SK-N-SH (cell line): ENCODE data around the gene RAB30. TPM values are rescaled to one million over a fixed set of nuclear protein-coding genes. Genes with fewer than 3 reads are reported as not detected.

Source experiments
- CTCF ChIA-PET: fragments of 300-600, 350-600 bp; formaldehyde crosslinking; extraction: SDS; loops from one replicate; lab custom pipeline; 2021; lab: Yijun Ruan, JAX
- POLR2A ChIA-PET: fragments of 350-600 bp; sonication (Branson Sonifier 250); formaldehyde crosslinking; extraction: SDS; loops from one replicate; lab custom pipeline; 2020; ENCODE audit warnings: antibody characterized with exemption, inconsistent platforms; lab: Yijun Ruan, JAX
- DNase-seq: peaks from one replicate; pipeline ENCODE4 v3.0.0; 2012
- H2AFZ ChIP-seq: fragments of 200-600 bp; sonication (generic); 2 replicates; pipeline ENCODE4 v1.8.1; 2016; ENCODE audit warnings: antibody characterized with exemption, mild to moderate bottlenecking, low read depth
- H3F3A ChIP-seq: fragments of 200-600 bp; sonication (generic); replicated peaks from 2 replicates; pipeline ENCODE3; 2016; ENCODE audit warnings: antibody characterized with exemption, mild to moderate bottlenecking; ENCODE audit not compliant: insufficient read depth
- H3K27ac ChIP-seq, 2 experiments: fragments of 200-500 bp in 1 of 2; fragments of 200-600 bp in 1 of 2; sonication (Bioruptor generic) in 1 of 2; sonication (generic), shearing (Covaris generic) in 1 of 2; 2 replicates each; pipeline versions ENCODE4 v1.5.1 to v1.6.1; 2014 to 2016; ENCODE audit warnings: low read depth in 2 of 2, inconsistent platforms in 1 of 2, low read length in 1 of 2, mild to moderate bottlenecking in 1 of 2, mixed read lengths in 1 of 2
- H3K27me3 ChIP-seq: fragments of 200-600 bp; sonication (generic), shearing (Covaris generic); 2 replicates; pipeline ENCODE4 v1.6.1; 2016; ENCODE audit warnings: mixed run types; ENCODE audit not compliant: insufficient read depth
- H3K36me3 ChIP-seq, 2 experiments: fragments of 200-500 bp in 1 of 2; fragments of 200-600 bp in 1 of 2; sonication (Bioruptor generic) in 1 of 2; sonication (generic) in 1 of 2; replicated peaks in 1 of 2; 2 replicates each; pipeline versions ENCODE3 to v1.5.1; 2014 to 2016; ENCODE audit warnings: low read length in 1 of 2, mild to moderate bottlenecking in 1 of 2; ENCODE audit not compliant: insufficient read depth in 2 of 2, control insufficient read depth in 1 of 2
- H3K4me1 ChIP-seq, 2 experiments: fragments of 200-500 bp in 1 of 2; fragments of 200-600 bp in 1 of 2; sonication (Bioruptor generic) in 1 of 2; sonication (generic), shearing (Covaris generic) in 1 of 2; 2 replicates each; pipeline versions ENCODE4 v1.5.1 to v1.6.1; 2014 to 2016; ENCODE audit warnings: low read depth in 1 of 2, low read length in 1 of 2, mixed run types in 1 of 2; ENCODE audit not compliant: insufficient read depth in 2 of 2, control insufficient read depth in 1 of 2
- H3K4me2 ChIP-seq: fragments of 200-600 bp; sonication (generic), shearing (Covaris generic); 2 replicates; pipeline ENCODE4 v1.6.1; 2017; ENCODE audit warnings: mixed run types
- H3K4me3 ChIP-seq, 2 experiments: fragments of 200-500 bp in 1 of 2; fragments of 200-600 bp in 1 of 2; sonication (Bioruptor generic) in 1 of 2; sonication (generic), shearing (Covaris generic) in 1 of 2; 2 replicates each; pipeline versions ENCODE4 v1.5.1 to v1.8.1; 2014 to 2016; ENCODE audit warnings: low read depth in 2 of 2, inconsistent platforms in 1 of 2, low read length in 1 of 2, mild to moderate bottlenecking in 1 of 2, mixed read lengths in 1 of 2, moderate library complexity in 1 of 2
- H3K79me2 ChIP-seq: fragments of 200-600 bp; sonication (generic); 2 replicates; pipeline ENCODE4 v1.8.1; 2017; ENCODE audit warnings: mild to moderate bottlenecking; ENCODE audit not compliant: insufficient read depth
- H3K9ac ChIP-seq: fragments of 200-600 bp; sonication (generic); 2 replicates; pipeline ENCODE4 v1.6.1; 2017; ENCODE audit warnings: mixed run types
- H3K9me2 ChIP-seq: fragments of 200-600 bp; sonication (generic); 2 replicates; pipeline ENCODE4 v1.6.1; 2017; ENCODE audit warnings: mixed run types
- H3K9me3 ChIP-seq: fragments of 200-600 bp; sonication (generic); 2 replicates; pipeline ENCODE4 v1.6.1; 2017; ENCODE audit warnings: mixed run types, mild to moderate bottlenecking, moderate library complexity
- H4K20me1 ChIP-seq: fragments of 200-600 bp; sonication (generic); 2 replicates; pipeline ENCODE4 v1.6.1; 2017; ENCODE audit warnings: mild to moderate bottlenecking, mixed run types; ENCODE audit not compliant: insufficient read depth
- ELF1 ChIP-seq: IDR thresholded peaks from 2 replicates; pipeline ENCODE4 v1.4.0; 2012
- GABPA ChIP-seq: IDR thresholded peaks from 2 replicates; pipeline ENCODE4 v1.4.0; 2012; ENCODE audit warnings: low read depth, mild to moderate bottlenecking
- MEF2A ChIP-seq: IDR thresholded peaks from 2 replicates; pipeline ENCODE4 v1.4.0; 2012; ENCODE audit warnings: low read depth, borderline replicate concordance
- MXI1 ChIP-seq: IDR thresholded peaks from 2 replicates; pipeline ENCODE4 v1.6.1; 2012; ENCODE audit warnings: mild to moderate bottlenecking, low read depth, low read length, improper control_type of control experiment
- RAD21 ChIP-seq: IDR thresholded peaks from 2 replicates; pipeline ENCODE4 v1.6.1; 2012; ENCODE audit warnings: mild to moderate bottlenecking, low read length
- RCOR1 ChIP-seq: fragments of 150-350 bp; IDR thresholded peaks from 2 replicates; pipeline ENCODE4 v1.6.1; 2017; ENCODE audit warnings: antibody characterized with exemption, low read length
- REST ChIP-seq: IDR thresholded peaks from 2 replicates; pipeline ENCODE4 v1.6.1; 2012; ENCODE audit warnings: mild to moderate bottlenecking, low read depth, low read length, moderate library complexity
- USF2 ChIP-seq: fragments of 150-350 bp; IDR thresholded peaks from 2 replicates; pipeline ENCODE4 v1.6.1; 2017; ENCODE audit warnings: antibody characterized with exemption, low read length, low read depth, borderline replicate concordance
- ZBTB33 ChIP-seq: IDR thresholded peaks from 2 replicates; pipeline ENCODE4 v1.4.0; 2012; ENCODE audit warnings: low read depth, borderline replicate concordance
- WGBS: methylation state at CpG from one replicate; pipeline ENCODE4 v1.1.6; 2017; ENCODE audit warnings: low lambda C conversion rate; 5-methylcytosine and 5-hydroxymethylcytosine counted together
- polyA plus RNA-seq, 3 experiments: library from polyadenylated mRNA; depleted of rRNA; stranded (reverse); fragments of >200 nt; gene quantifications; 2 replicates each; pipeline ENCODE4 v1.2.3, GENCODE V29; 2012

RAB30 gene
- polyA plus RNA-seq, 1 of the 3 experiments (the other 2 are of a cell fraction): 3.3 TPM

- no peak for TF ChIP-seq RCOR1
- TF ChIP-seq ZBTB33: no peak
- no peak for TF ChIP-seq RAD21
Measured at GRCh38 chr11:83056204-83056603, 15.5 kb downstream of the RAB30 start (continued).

GRCh38 chr11:83054904-83055380 lies 16.8 kb downstream of the RAB30 start:
- TF ChIP-seq GABPA (no peak), MEF2A (no peak), REST (no peak), RAD21 (no peak), MXI1 (no peak)
- TF ChIP-seq, all 33 proteins: peak for 0
- Histone ChIP-seq H4K20me1 (peaks cover 8% of the 10 kb centered on the region), H3K9ac (no peak overlapping the region), H3K9me3 (no peaks in the 10 kb centered on the region), H3K27ac (no peak overlapping the region), H3K4me3 (no peak overlapping the region), H3K79me2 (peaks cover 52% of the 10 kb centered on the region), H3K27me3 (no peaks in the 10 kb centered on the region), H3F3A (peaks cover 28% of the 10 kb centered on the region), H3K36me3 (no peaks in the 10 kb centered on the region), H2AFZ (no peak overlapping the region), H3K9me2 (no peaks in the 10 kb centered on the region), H3K4me1 (peaks cover 13 to 16% of the 10 kb centered on the region in 2 experiments), H3K4me2 (no peak overlapping the region)
- ChIA-PET CTCF (no interaction called here), POLR2A (no interaction called here)
- WGBS: 95% methylated on average over 3 of the region's 3 CpGs
- DNase-seq: no peak

- 95% methylated on average over 2 of the region's 2 CpGs for WGBS
- POLR2A ChIA-PET: no interaction called here
- H3K79me2 ChIP-seq: peaks cover 48% of the 10 kb centered on the region; the same call in 1 of the 2 replicates
- H3K4me2 ChIP-seq: no peak overlapping the region
- peaks cover 28% of the 10 kb centered on the region for H3F3A ChIP-seq
- no peak overlapping the region for H3K4me3 ChIP-seq
- CTCF ChIA-PET: no interaction called here
- H3K4me1 ChIP-seq: peaks cover 13 to 16% of the 10 kb centered on the region in 2 experiments
- no peak overlapping the region for H3K9ac ChIP-seq
- no peaks in the 10 kb centered on the region for H3K27me3 ChIP-seq
- H3K27ac ChIP-seq: no peak overlapping the region
- TF ChIP-seq GABPA (no peak), ELF1 (no peak), USF2 (no peak)
- peaks cover 8% of the 10 kb centered on the region for H4K20me1 ChIP-seq
- no peaks in the 10 kb centered on the region for H3K9me2 ChIP-seq
- H3K9me3 ChIP-seq: no peaks in the 10 kb centered on the region
- H3K36me3 ChIP-seq: no peaks in the 10 kb centered on the region
- H2AFZ ChIP-seq: no peak overlapping the region
- DNase-seq: no peak
Measured at GRCh38 chr11:83054001-83054400, 17.7 kb downstream of the RAB30 start.
